GM12878 (cell line): ENCODE measurements around the gene DENND1A. TPM values are rescaled to one million over a fixed set of nuclear protein-coding genes. Genes with fewer than 3 reads are reported as not detected.

Experiments used
- ASH2L ChIP-seq: fragments of 300-600, 200-600 bp; sonication (generic); IDR thresholded peaks from 2 replicates; pipeline ENCODE4 v1.6.1; 2017; ENCODE audit warnings: low read depth, mild to moderate bottlenecking, borderline replicate concordance
- EGR1 ChIP-seq, 2 experiments: IDR thresholded peaks; 1 replicate in 1 of 2; 2 replicates in 1 of 2; pipeline ENCODE4 v1.6.1; 2011 to 2012; ENCODE audit warnings: low read depth in 2 of 2, low read length in 2 of 2, borderline replicate concordance in 1 of 2, mild to moderate bottlenecking in 1 of 2, moderate library complexity in 1 of 2
- NFXL1 ChIP-seq: fragments of 450-650 bp; IDR thresholded peaks from 2 replicates; pipeline ENCODE4 v1.6.1; 2017; ENCODE audit warnings: antibody characterized with exemption, mild to moderate bottlenecking, borderline replicate concordance
- NR2C2 ChIP-seq: IDR thresholded peaks from 2 replicates; pipeline ENCODE4 v1.6.1; 2011; ENCODE audit warnings: borderline replicate concordance, low read depth; ENCODE audit not compliant: control insufficient read depth, insufficient read length
- POLR2AphosphoS2 ChIP-seq: IDR thresholded peaks from 2 replicates; pipeline ENCODE4 v1.6.1; 2011; ENCODE audit warnings: low read depth, mild to moderate bottlenecking, low read length, improper control_type of control experiment, moderate library complexity
- SIX5 ChIP-seq: IDR thresholded peaks from 2 replicates; pipeline ENCODE4 v1.6.1; 2011; ENCODE audit warnings: mild to moderate bottlenecking, low read depth, low read length, moderate library complexity; ENCODE audit not compliant: severe bottlenecking
- SP1 ChIP-seq: IDR thresholded peaks from one replicate; pipeline ENCODE4 v1.6.1; 2011; ENCODE audit warnings: low read depth, low read length
- ZNF384 ChIP-seq: IDR thresholded peaks from 2 replicates; pipeline ENCODE4 v1.6.1; 2012; ENCODE audit warnings: low read depth, mild to moderate bottlenecking, low read length, improper control_type of control experiment, borderline replicate concordance
- ZZZ3 ChIP-seq: IDR thresholded peaks from 2 replicates; pipeline ENCODE4 v1.6.1; 2011; ENCODE audit warnings: low read depth; ENCODE audit not compliant: control insufficient read depth, insufficient read length
- polyA plus RNA-seq, 11 experiments: library from polyadenylated mRNA; depleted of rRNA in 4 of 11; unstranded in 6 of 11; stranded (reverse) in 5 of 11; fragments of >200 nt; fragmentation: Nextera tagmentation in 4 of 11; fragmentation: Illumina TruSeq in 1 of 11; extraction: Ambion mirVana in 4 of 11; extraction: Trizol in 1 of 11; gene quantifications; 1 replicate in 1 of 11; 2 replicates in 10 of 11; pipeline versions ENCODE4 v1.2.1 to v1.2.3, GENCODE V29; 2011 to 2016; ENCODE audit warnings: inconsistent platforms in 2 of 11, missing spikeins in 2 of 11, low read depth in 1 of 11
- total RNA-seq, 4 experiments: library from RNA; depleted of rRNA in 3 of 4; stranded (reverse); fragments of >200 nt in 3 of 4; fragmentation: Illumina TruSeq in 1 of 4; extraction: Trizol in 1 of 4; gene quantifications; 2 replicates each; pipeline versions ENCODE4 v1.2.1 to v1.2.3, GENCODE V29; 2013 to 2021
- TF ChIP-seq, protein P1 (sequence below): fragments of 450-650 bp; IDR thresholded peaks from 2 replicates; pipeline ENCODE4 v1.6.1; 2017; ENCODE audit warnings: antibody characterized with exemption, mild to moderate bottlenecking, moderate library complexity
- TF ChIP-seq, protein P2 (sequence below): IDR thresholded peaks from 2 replicates; pipeline ENCODE4 v1.6.1; 2012; ENCODE audit warnings: mild to moderate bottlenecking, low read depth, low read length

The DENND1A gene
- total and polyA plus RNA-seq, 10 of the 15 experiments (the other 5 are each of a cell fraction or from before 2014, with no cell fraction given) = 14.1 to 48.6 (median 35.2) TPM

DNA sequence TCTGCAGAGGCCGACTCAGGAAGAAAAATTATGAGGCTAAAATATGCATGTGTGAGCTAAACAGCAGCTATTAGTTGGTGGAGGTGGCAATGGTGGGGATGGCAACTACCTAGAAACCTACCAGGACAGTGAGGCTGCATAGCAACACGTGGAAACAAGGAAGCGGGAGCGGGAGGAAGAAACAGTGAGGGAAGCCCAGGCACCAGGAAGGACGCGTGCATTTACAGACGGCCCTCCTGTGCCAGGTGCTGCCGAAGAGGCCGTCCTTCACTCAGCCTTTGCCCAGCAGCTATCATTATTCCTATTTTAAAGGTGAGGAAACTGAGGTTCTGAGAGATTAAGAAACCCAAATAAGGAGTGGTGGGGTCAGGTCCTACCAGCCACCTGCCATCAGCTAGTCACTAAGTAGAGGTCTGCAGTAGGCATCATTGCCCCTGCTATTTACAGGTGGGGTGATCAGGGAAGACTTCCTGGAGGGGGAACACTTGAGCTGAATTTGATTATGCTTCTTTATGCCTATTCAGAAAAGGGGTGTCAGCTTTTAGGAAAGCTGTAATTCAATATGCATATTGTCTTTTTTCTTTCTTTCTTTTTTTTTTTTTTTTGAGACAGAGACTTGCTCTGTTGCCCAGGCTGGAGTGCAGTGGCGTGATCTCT, 448.6 kb downstream of the DENND1A start (continued):
- no peak for TF ChIP-seq EGR1 (IDR thresholded peaks at IDR 0.05; ENCODE audit: borderline replicate concordance in 1 of 2, low read depth in 2 of 2, low read length in 2 of 2)
- TF ChIP-seq ZNF384 = no peak
- no peak for TF ChIP-seq SP1
- TF ChIP-seq NR2C2 = no peak
- no peak for TF ChIP-seq SIX5
- TF ChIP-seq ASH2L = no peak
- TF ChIP-seq, protein P1, sequence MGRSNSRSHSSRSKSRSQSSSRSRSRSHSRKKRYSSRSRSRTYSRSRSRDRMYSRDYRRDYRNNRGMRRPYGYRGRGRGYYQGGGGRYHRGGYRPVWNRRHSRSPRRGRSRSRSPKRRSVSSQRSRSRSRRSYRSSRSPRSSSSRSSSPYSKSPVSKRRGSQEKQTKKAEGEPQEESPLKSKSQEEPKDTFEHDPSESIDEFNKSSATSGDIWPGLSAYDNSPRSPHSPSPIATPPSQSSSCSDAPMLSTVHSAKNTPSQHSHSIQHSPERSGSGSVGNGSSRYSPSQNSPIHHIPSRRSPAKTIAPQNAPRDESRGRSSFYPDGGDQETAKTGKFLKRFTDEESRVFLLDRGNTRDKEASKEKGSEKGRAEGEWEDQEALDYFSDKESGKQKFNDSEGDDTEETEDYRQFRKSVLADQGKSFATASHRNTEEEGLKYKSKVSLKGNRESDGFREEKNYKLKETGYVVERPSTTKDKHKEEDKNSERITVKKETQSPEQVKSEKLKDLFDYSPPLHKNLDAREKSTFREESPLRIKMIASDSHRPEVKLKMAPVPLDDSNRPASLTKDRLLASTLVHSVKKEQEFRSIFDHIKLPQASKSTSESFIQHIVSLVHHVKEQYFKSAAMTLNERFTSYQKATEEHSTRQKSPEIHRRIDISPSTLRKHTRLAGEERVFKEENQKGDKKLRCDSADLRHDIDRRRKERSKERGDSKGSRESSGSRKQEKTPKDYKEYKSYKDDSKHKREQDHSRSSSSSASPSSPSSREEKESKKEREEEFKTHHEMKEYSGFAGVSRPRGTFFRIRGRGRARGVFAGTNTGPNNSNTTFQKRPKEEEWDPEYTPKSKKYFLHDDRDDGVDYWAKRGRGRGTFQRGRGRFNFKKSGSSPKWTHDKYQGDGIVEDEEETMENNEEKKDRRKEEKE = no peak
- TF ChIP-seq ZZZ3 = no peak
- TF ChIP-seq NFXL1 = no peak
- TF ChIP-seq, protein P2, sequence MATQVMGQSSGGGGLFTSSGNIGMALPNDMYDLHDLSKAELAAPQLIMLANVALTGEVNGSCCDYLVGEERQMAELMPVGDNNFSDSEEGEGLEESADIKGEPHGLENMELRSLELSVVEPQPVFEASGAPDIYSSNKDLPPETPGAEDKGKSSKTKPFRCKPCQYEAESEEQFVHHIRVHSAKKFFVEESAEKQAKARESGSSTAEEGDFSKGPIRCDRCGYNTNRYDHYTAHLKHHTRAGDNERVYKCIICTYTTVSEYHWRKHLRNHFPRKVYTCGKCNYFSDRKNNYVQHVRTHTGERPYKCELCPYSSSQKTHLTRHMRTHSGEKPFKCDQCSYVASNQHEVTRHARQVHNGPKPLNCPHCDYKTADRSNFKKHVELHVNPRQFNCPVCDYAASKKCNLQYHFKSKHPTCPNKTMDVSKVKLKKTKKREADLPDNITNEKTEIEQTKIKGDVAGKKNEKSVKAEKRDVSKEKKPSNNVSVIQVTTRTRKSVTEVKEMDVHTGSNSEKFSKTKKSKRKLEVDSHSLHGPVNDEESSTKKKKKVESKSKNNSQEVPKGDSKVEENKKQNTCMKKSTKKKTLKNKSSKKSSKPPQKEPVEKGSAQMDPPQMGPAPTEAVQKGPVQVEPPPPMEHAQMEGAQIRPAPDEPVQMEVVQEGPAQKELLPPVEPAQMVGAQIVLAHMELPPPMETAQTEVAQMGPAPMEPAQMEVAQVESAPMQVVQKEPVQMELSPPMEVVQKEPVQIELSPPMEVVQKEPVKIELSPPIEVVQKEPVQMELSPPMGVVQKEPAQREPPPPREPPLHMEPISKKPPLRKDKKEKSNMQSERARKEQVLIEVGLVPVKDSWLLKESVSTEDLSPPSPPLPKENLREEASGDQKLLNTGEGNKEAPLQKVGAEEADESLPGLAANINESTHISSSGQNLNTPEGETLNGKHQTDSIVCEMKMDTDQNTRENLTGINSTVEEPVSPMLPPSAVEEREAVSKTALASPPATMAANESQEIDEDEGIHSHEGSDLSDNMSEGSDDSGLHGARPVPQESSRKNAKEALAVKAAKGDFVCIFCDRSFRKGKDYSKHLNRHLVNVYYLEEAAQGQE = no peak
- TF ChIP-seq POLR2AphosphoS2 = no peak
